T-cell (primary cell): Measurements from ENCODE around the gene RAC3. TPM values are rescaled to one million over a fixed set of nuclear protein-coding genes. Genes with fewer than 3 reads are reported as not detected.

Experiments
- ATAC-seq, 4 experiments: fragments of 200-7000 bp in 3 of 4; fragments of 150-1000 bp in 1 of 4; cut with Tn5 transposase; replicated peaks in 1 of 4; 1 replicate in 3 of 4; 2 replicates in 1 of 4; pipeline ENCODE4 v1.10.0; 2021; ENCODE audit warnings: moderate library complexity in 3 of 4, mild to moderate bottlenecking in 2 of 4, moderate number of reproducible peaks in 1 of 4
- CTCF ChIA-PET, 2 donors: fragments of 300-600 bp; sonication (Branson Sonifier 250); formaldehyde crosslinking; loops; one replicate each; lab custom pipeline; 2022; ENCODE audit warnings: antibody characterized with exemption in 2 of 2; lab: Charles Lee
- POLR2A ChIA-PET, 2 donors: fragments of 300-600 bp; sonication (Branson Sonifier 250); formaldehyde crosslinking; loops; one replicate each; lab custom pipeline; 2022; ENCODE audit warnings: antibody characterized with exemption in 2 of 2; lab: Charles Lee
- DNase-seq, 35 experiments: peaks; one replicate each; pipeline versions ENCODE4 v3.0.0 to v3.0.0-alpha.2; 2013 to 2023
- H3K27ac ChIP-seq: one replicate; pipeline ENCODE4 v1.5.1; 2013; ENCODE audit warnings: low read length
- H3K27me3 ChIP-seq, 2 experiments: replicated peaks in 1 of 2; 1 replicate in 1 of 2; 2 replicates in 1 of 2; pipeline versions ENCODE4 v1.6.1 to v1.7.0; 2013; ENCODE audit warnings: low read length in 1 of 2, mixed read lengths in 1 of 2; ENCODE audit not compliant: control insufficient read depth in 2 of 2, insufficient read depth in 2 of 2; ENCODE audit errors: extremely low read depth in 1 of 2
- H3K36me3 ChIP-seq, 2 donors: 1 replicate in 1 of 2; 2 replicates in 1 of 2; pipeline versions ENCODE4 v1.6.1 to v1.7.0; 2013; ENCODE audit warnings: low read length in 1 of 2; ENCODE audit not compliant: control insufficient read depth in 2 of 2, insufficient read depth in 1 of 2; ENCODE audit errors: extremely low read depth in 1 of 2
- H3K4me1 ChIP-seq, 2 experiments: 1 replicate in 1 of 2; 2 replicates in 1 of 2; pipeline versions ENCODE4 v1.6.1 to v1.7.0; 2013; ENCODE audit warnings: low read length in 2 of 2, mixed read lengths in 1 of 2; ENCODE audit not compliant: insufficient read depth in 2 of 2, control insufficient read depth in 1 of 2; ENCODE audit errors: extremely low read depth in 1 of 2
- H3K4me3 ChIP-seq, 2 donors: 1 replicate in 1 of 2; 2 replicates in 1 of 2; pipeline versions ENCODE4 v1.5.1 to v1.7.0; 2013; ENCODE audit warnings: mild to moderate bottlenecking in 2 of 2, low read length in 1 of 2, moderate library complexity in 1 of 2; ENCODE audit not compliant: control insufficient read depth in 1 of 2; ENCODE audit errors: extremely low read depth in 1 of 2
- H3K9me3 ChIP-seq: 2 replicates; pipeline ENCODE4 v1.7.0; 2013
- H3K27ac Mint-ChIP-seq, 2 donors: one replicate each; pipeline ENCODE4 v1.8.0; 2020 to 2021; ENCODE audit warnings: mild to moderate bottlenecking in 2 of 2, mixed read lengths in 2 of 2
- H3K27me3 Mint-ChIP-seq, 2 donors: one replicate each; pipeline ENCODE4 v1.8.0; 2021 to 2022; ENCODE audit warnings: mixed read lengths in 2 of 2
- H3K36me3 Mint-ChIP-seq: one replicate; pipeline ENCODE4 v1.8.0; 2021; ENCODE audit warnings: mixed read lengths
- H3K4me1 Mint-ChIP-seq, 3 donors: one replicate each; pipeline ENCODE4 v1.8.0; 2020 to 2022; ENCODE audit warnings: mixed read lengths in 3 of 3, mild to moderate bottlenecking in 1 of 3
- H3K4me3 Mint-ChIP-seq, 3 donors: one replicate each; pipeline ENCODE4 v1.8.0; 2020 to 2022; ENCODE audit warnings: mild to moderate bottlenecking in 3 of 3, mixed read lengths in 3 of 3, moderate library complexity in 3 of 3
- H3K9me3 Mint-ChIP-seq, 3 donors: one replicate each; pipeline ENCODE4 v1.8.0; 2020 to 2022; ENCODE audit warnings: mixed read lengths in 3 of 3
- WGBS: methylation state at CpG from one replicate; pipeline ENCODE4 v1.1.5; 2013; ENCODE audit warnings: missing lambda C conversion rate; ENCODE audit not compliant: insufficient coverage; 5-methylcytosine and 5-hydroxymethylcytosine counted together
- total RNA-seq, 35 experiments: library from RNA in 6 of 35; stranded (reverse) in 6 of 35; fragments of 120-200 nt in 1 of 35; gene quantifications; one replicate each; pipeline versions ENCODE4 v1.2.1 to v1.2.4 and lab custom pipeline; 2013 to 2026

RAC3 gene
- total RNA-seq, 5 donors from 2014 or later (not counting 1 experiment from before 2014, with no cell fraction given) = 1.1 to 5.4 (median 3.6) TPM

DNA sequence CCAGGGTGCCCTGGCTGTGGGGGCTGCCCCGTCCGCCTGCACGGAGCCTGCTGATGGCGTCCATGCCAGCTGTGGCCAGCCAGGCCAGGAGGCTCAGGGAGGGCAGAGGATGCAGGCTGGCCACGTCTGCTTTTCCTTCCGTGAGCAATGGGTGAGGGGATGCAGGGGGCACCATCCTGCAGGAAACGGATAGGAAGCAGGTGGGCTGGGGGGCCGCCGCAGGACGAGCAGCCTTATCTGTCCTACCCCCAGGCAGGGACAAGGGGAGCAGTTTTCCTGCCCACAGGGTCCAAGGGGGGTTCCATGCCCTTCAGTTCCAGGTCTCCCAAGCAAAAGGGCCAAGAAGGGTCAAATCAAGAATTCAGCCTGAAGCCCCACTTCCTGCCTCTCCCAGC is 27.4 kb downstream of the RAC3 start:
- POLR2A ChIA-PET = no interaction called here
- Mint-ChIP-seq H3K4me3 (no peak overlapping the region), H3K27ac (no peak overlapping the region), H3K36me3 (peaks cover 7% of the 10 kb centered on the region), H3K4me1 (peaks cover 0 to 3% (median 0%) of the 10 kb centered on the region in 3 donors), H3K27me3 (no peaks in the 10 kb centered on the region), H3K9me3 (no peaks in the 10 kb centered on the region)
- Histone ChIP-seq H3K36me3 (peaks cover 19 to 83% of the 10 kb centered on the region in 2 donors), H3K4me3 (no peak overlapping the region), H3K27ac (no peak overlapping the region), H3K4me1 (peaks cover 0 to 19% of the 10 kb centered on the region in 2 experiments), H3K27me3 (no peaks in the 10 kb centered on the region), H3K9me3 (no peaks in the 10 kb centered on the region)
- CTCF ChIA-PET = interaction anchor here in 1 of 2 donors (0.5 kb wide), 1 partner anchor 20 kb away, joined by 3 read pairs; no protein-coding TSS in a partner anchor
- WGBS = 86% methylated on average over 9 of the region's 10 CpGs
- no peak for ATAC-seq
- no peak for DNase-seq

DNA sequence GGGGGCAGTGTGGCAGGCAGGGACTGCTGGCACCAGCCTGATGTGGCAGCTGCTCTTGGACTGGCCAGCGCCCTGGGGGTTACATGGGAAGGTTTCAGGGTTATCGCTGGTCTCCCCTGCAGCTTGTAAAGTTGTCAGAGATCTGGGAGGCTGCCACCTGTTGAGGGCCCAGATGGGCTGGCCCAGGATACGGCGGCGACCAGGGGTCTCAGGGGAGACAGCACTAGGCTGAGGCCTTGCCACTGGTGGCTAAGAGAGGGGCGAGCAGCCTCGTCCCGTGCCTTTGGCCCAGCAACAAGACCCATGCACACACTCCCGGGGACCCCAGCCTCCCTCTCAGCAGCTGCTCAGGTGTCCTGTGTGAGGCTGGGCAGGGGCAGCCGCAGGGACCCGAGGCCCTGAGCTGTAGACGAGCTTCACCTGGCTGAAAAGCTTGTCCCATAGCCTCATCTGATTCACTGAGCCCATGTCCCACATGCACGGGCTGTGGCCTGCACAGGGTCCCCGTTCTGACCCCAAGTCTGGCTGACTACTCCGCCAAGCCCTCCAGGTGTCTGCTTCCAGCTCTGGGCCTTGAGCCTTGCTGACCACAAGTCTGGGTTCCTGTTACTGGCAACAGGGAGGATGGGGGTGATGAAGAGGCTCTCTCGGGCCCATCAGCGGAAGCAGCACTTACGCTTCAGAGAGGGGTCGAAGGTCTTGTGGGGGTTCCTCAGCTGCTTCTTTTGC is 28.0 kb downstream of the RAC3 start:
- Mint-ChIP-seq H3K36me3 (peaks cover 7% of the 10 kb centered on the region), H3K27me3 (no peaks in the 10 kb centered on the region), H3K27ac (no peak overlapping the region), H3K4me1 (peaks cover 0 to 8% (median 5%) of the 10 kb centered on the region in 3 donors), H3K4me3 (no peak overlapping the region), H3K9me3 (no peaks in the 10 kb centered on the region)
- 94% methylated on average over 19 of the region's 19 CpGs for WGBS
- ChIA-PET CTCF (interaction anchor here in 1 of 2 donors (0.5 kb wide), 1 partner anchor 19 kb away, joined by 3 read pairs; no protein-coding TSS in a partner anchor), POLR2A (no interaction called here)
- Histone ChIP-seq H3K4me1 (peaks cover 2 to 22% of the 10 kb centered on the region in 2 experiments), H3K27me3 (no peaks in the 10 kb centered on the region), H3K4me3 (no peak overlapping the region), H3K36me3 (peaks cover 19 to 78% of the 10 kb centered on the region in 2 donors), H3K27ac (no peak overlapping the region), H3K9me3 (no peaks in the 10 kb centered on the region)
- ATAC-seq (no peak), DNase-seq (no peak)

DNA sequence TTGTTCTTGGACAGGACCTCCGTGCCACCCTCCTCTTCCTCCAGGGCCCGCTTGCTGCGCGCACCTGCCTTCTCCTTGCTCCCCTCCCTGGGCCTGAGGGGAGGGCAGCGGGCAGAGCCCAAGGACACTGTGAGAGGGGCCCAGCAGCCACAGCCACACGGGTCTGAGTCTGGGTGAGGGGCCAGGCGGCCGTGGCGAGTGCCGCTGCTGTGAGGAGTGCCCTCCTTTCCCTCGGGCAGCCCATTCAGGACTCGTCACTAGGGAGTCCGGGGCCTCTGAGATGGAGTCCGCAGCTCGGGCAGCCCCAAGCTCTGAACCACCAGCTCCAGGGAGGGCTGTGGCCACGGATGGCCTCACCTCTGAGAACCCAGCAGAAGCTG is 28.5 kb downstream of the RAC3 start:
- ChIA-PET POLR2A (no interaction called here), CTCF (no interaction called here)
- no peak for ATAC-seq
- H3K4me3 Mint-ChIP-seq = no peak overlapping the region
- H3K36me3 ChIP-seq = peaks cover 19 to 72% of the 10 kb centered on the region in 2 donors
- WGBS = 92% methylated on average over 13 of the region's 16 CpGs
- H3K27me3 ChIP-seq = no peaks in the 10 kb centered on the region
- H3K9me3 ChIP-seq = no peaks in the 10 kb centered on the region
- H3K9me3 Mint-ChIP-seq = no peaks in the 10 kb centered on the region
- peaks cover 6 to 26% of the 10 kb centered on the region in 2 experiments for H3K4me1 ChIP-seq
- peaks cover 7% of the 10 kb centered on the region for H3K36me3 Mint-ChIP-seq
- peaks cover 0 to 8% (median 8%) of the 10 kb centered on the region in 3 donors for H3K4me1 Mint-ChIP-seq
- H3K27ac ChIP-seq = no peak overlapping the region
- H3K27ac Mint-ChIP-seq = no peak overlapping the region
- H3K4me3 ChIP-seq = no peak overlapping the region
- H3K27me3 Mint-ChIP-seq = no peaks in the 10 kb centered on the region
- no peak for DNase-seq

DNA sequence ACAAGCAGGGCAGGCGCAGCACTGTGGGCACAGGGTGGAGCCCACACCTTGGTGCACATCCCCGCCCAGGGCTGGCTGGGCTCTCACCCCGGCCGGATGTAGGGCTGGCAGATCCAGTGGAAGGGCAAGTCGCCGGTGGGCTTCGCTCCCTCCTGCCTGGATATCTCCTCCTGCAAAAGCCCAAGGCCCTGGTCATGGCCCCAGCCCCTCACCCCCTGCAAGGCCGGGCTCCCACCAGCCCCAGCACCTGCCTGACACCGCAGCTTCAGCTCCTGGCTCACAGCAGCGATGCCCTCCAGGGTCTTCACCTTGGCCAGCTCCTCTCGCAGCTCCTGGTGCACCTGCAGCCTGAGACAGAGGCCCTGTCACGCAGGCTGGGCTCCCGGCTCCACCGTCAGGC is 29.1 kb downstream of the RAC3 start:
- H3K36me3 ChIP-seq = peaks cover 16 to 69% of the 10 kb centered on the region in 2 donors
- H3K27ac ChIP-seq = no peak overlapping the region
- peaks cover 7 to 26% of the 10 kb centered on the region in 2 experiments for H3K4me1 ChIP-seq
- ChIA-PET POLR2A (no interaction called here), CTCF (no interaction called here)
- H3K4me3 Mint-ChIP-seq = no peak overlapping the region
- no peak overlapping the region for H3K4me3 ChIP-seq
- ATAC-seq (no peak), DNase-seq (no peak)
- no peaks in the 10 kb centered on the region for H3K9me3 Mint-ChIP-seq
- peaks cover 0 to 8% (median 8%) of the 10 kb centered on the region in 3 donors for H3K4me1 Mint-ChIP-seq
- H3K27me3 ChIP-seq = no peaks in the 10 kb centered on the region
- peaks cover 7% of the 10 kb centered on the region for H3K36me3 Mint-ChIP-seq
- H3K9me3 ChIP-seq = no peaks in the 10 kb centered on the region
- WGBS = 91% methylated on average over 14 of the region's 14 CpGs
- H3K27ac Mint-ChIP-seq = no peak overlapping the region
- no peaks in the 10 kb centered on the region for H3K27me3 Mint-ChIP-seq

DNA sequence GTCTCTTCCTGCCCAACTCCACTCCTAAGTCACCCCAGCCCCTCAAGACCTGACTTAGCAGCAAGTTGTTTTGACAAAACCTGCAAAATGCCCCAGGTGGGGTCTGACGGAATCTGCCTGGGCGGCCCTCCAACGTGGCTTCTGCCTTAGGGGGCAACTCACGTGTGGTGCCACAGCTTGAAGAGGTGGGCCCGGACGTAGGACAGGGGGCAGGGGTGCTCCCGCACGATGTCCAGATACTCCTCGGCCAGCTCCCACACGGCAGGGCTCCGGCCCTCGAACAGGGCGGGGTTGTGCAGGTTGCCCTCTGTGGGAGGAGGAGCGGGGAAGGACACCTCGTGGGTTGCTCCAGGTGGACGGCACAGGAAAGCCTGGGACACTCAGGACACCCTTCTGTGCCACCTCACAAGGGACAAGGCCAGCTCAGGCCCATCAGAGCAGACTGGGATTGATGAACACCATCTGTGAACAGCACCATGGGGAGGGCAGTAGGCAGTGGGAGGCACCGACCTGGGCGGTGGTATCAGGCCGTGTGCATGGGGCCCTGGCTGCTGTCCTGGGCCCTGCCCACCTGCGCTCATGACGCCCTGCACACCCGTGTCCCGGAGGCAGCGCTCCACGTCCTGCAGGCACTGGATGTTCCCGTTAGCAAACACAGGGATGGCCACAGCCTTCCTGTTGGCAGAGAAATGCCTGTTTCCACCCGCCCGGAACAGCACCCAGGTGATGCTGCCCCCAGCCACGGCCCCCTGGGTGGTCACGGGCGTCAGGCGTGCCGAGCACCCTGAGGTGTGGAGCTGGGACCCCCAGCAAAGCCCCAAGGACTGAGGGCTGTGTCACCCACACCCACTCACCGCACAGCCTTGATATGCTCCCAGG is 29.8 kb downstream of the RAC3 start:
- POLR2A ChIA-PET = no interaction called here
- CTCF ChIA-PET = no interaction called here
- 95% methylated on average over 32 of the region's 34 CpGs for WGBS
- no peak overlapping the region for H3K27ac Mint-ChIP-seq
- H3K27me3 ChIP-seq = no peaks in the 10 kb centered on the region
- no peaks in the 10 kb centered on the region for H3K27me3 Mint-ChIP-seq
- H3K4me1 Mint-ChIP-seq = peaks cover 3 to 12% (median 11%) of the 10 kb centered on the region in 3 donors
- H3K4me1 ChIP-seq = peaks cover 7 to 32% of the 10 kb centered on the region in 2 experiments
- no peak overlapping the region for H3K4me3 Mint-ChIP-seq
- no peak overlapping the region for H3K27ac ChIP-seq
- no peaks in the 10 kb centered on the region for H3K9me3 Mint-ChIP-seq
- no peak for ATAC-seq
- H3K36me3 Mint-ChIP-seq = peaks cover 7% of the 10 kb centered on the region
- no peak for DNase-seq
- no peaks in the 10 kb centered on the region for H3K9me3 ChIP-seq
- H3K36me3 ChIP-seq = peaks cover 16 to 62% of the 10 kb centered on the region in 2 donors
- H3K4me3 ChIP-seq = no peak overlapping the region
